Measurements from ENCODE around the gene ANKRD11. TPM values are rescaled to one million over a fixed set of nuclear protein-coding genes. Genes with fewer than 3 reads are reported as not detected.

The ANKRD11 gene
- total RNA-seq, 2 donors from 2014 or later: 118 to 159 TPM

- Histone ChIP-seq H3K36me3 (ENCODE audit: control insufficient read depth, insufficient read depth, low read length) (peaks cover 26% of the 10 kb centered on the region), H3K27me3 (ENCODE audit: control insufficient read depth, insufficient read depth, low read length, poor library complexity, severe bottlenecking) (no peaks in the 10 kb centered on the region), H3K27ac (ENCODE audit: low read depth, low read length) (peak overlapping the region; percentile 24), H3K4me1 (ENCODE audit: control insufficient read depth, insufficient read depth, low read length) (peaks cover 6% of the 10 kb centered on the region), H3K4me3 (ENCODE audit: low read length) (no peak overlapping the region), H3K9ac (ENCODE audit: extremely low read depth, low read length, poor library complexity, severe bottlenecking) (no peak overlapping the region), H3K9me3 (ENCODE audit: control insufficient read depth, low read length) (no peaks in the 10 kb centered on the region)
- 96% methylated on average over 12 to 17 of the region's 17 CpGs for WGBS, 2 experiments (ENCODE audit: insufficient coverage in 1 of 2, insufficient read length in 1 of 2)
- Mint-ChIP-seq H3K4me3 (no peak overlapping the region), H3K27ac (peak overlapping the region; percentile 79), H3K36me3 (ENCODE audit: low read depth) (peaks cover 28% of the 10 kb centered on the region), H3K4me1 (peaks cover 25% of the 10 kb centered on the region), H3K27me3 (ENCODE audit: insufficient read depth) (no peaks in the 10 kb centered on the region), H3K9me3 (no peaks in the 10 kb centered on the region)
- TF ChIP-seq CTCF (conservative IDR thresholded peaks at IDR 0.05): no peak
- no peak for DNase-seq
These were observed 191.6 kb downstream of the ANKRD11 start for GRCh38 chr16:89298623-89299225.

GRCh38 chr16:89297910-89298545 lies 192.3 kb downstream of the ANKRD11 start:
- peaks cover 6% of the 10 kb centered on the region for H3K4me1 ChIP-seq (ENCODE audit: control insufficient read depth, insufficient read depth, low read length)
- peak overlapping the region; percentile 65 for H3K27ac ChIP-seq (ENCODE audit: low read depth, low read length)
- no peak for TF ChIP-seq CTCF (conservative IDR thresholded peaks at IDR 0.05)
- peaks cover 19% of the 10 kb centered on the region for H3K36me3 ChIP-seq (ENCODE audit: control insufficient read depth, insufficient read depth, low read length)
- H3K27me3 ChIP-seq (ENCODE audit: control insufficient read depth, insufficient read depth, low read length, poor library complexity, severe bottlenecking): no peaks in the 10 kb centered on the region
- Mint-ChIP-seq H3K9me3 (no peaks in the 10 kb centered on the region), H3K27me3 (ENCODE audit: insufficient read depth) (no peaks in the 10 kb centered on the region), H3K36me3 (ENCODE audit: low read depth) (peaks cover 22% of the 10 kb centered on the region), H3K27ac (no peak overlapping the region), H3K4me1 (peaks cover 28% of the 10 kb centered on the region), H3K4me3 (no peak overlapping the region)
- H3K4me3 ChIP-seq (ENCODE audit: low read length): no peak overlapping the region
- no peak overlapping the region for H3K9ac ChIP-seq (ENCODE audit: extremely low read depth, low read length, poor library complexity, severe bottlenecking)
- WGBS, 2 experiments (ENCODE audit: insufficient coverage in 1 of 2, insufficient read length in 1 of 2): 91 to 93% methylated on average over 6 to 17 of the region's 17 CpGs
- H3K9me3 ChIP-seq (ENCODE audit: control insufficient read depth, low read length): no peaks in the 10 kb centered on the region
- no peak for DNase-seq

DNA sequence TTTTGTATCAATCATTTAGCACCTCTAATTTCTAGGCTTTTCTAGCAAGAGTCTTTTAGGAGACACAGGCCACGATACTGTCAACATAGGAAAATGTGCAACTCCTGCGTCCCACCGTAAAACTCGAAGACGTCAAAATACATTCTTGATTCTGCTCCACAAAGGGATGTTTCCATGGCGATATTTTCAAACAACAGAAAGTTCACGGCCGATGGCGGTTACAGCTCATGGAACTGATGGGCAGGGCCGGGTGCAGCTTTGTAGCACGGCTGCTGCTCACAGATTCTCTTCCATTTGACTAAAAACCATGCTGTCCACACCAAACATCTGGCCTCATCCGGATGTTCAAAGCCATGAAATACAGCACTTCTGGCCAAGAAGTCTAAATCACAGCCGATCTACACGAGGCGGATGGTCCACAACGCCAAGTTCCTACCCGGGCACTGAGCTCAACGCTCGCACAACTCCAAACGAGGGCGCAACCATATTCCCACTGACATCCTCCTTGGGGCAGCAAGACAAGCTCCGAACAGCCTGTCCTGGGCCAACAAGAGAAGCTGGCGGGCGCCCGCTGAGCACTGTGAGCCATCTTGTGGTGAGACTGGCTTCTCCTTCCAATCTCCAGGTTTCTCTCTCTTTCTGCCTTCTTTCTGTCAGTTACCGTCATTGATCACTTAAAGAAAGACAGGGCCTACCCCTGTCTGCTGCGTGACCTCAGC lies 193.0 kb downstream of the ANKRD11 start:
- Mint-ChIP-seq H3K27me3 (ENCODE audit: insufficient read depth) (no peaks in the 10 kb centered on the region), H3K4me3 (no peak overlapping the region)
- H3K27ac ChIP-seq (ENCODE audit: low read depth, low read length): peak overlapping the region; percentile 65

More for the DNA sequence above, 193.0 kb downstream of the ANKRD11 start:
- peaks cover 15% of the 10 kb centered on the region for H3K36me3 Mint-ChIP-seq (ENCODE audit: low read depth)
- no peaks in the 10 kb centered on the region for H3K27me3 ChIP-seq (ENCODE audit: control insufficient read depth, insufficient read depth, low read length, poor library complexity, severe bottlenecking)
- H3K9me3 Mint-ChIP-seq: no peaks in the 10 kb centered on the region
- peak overlapping the region; percentile 44 for H3K27ac Mint-ChIP-seq
- H3K9me3 ChIP-seq (ENCODE audit: control insufficient read depth, low read length): no peaks in the 10 kb centered on the region
- H3K36me3 ChIP-seq (ENCODE audit: control insufficient read depth, insufficient read depth, low read length): peaks cover 12% of the 10 kb centered on the region
- no peak overlapping the region for H3K4me3 ChIP-seq (ENCODE audit: low read length)
- DNase-seq: no peak
- peaks cover 12% of the 10 kb centered on the region for H3K4me1 ChIP-seq (ENCODE audit: control insufficient read depth, insufficient read depth, low read length)
- H3K4me1 Mint-ChIP-seq: peaks cover 34% of the 10 kb centered on the region
- 93 to 95% methylated on average over 27 of the region's 27 CpGs for WGBS, 2 experiments (ENCODE audit: insufficient coverage in 1 of 2, insufficient read length in 1 of 2)
- no peak for TF ChIP-seq CTCF (conservative IDR thresholded peaks at IDR 0.05)
- H3K9ac ChIP-seq (ENCODE audit: extremely low read depth, low read length, poor library complexity, severe bottlenecking): no peak overlapping the region

Measured in endodermal cell (in vitro differentiated cells).